ENCODE measurements around the gene SLC12A3.
A peak's percentile ranks its signal among the peaks of the same experiment; 100 is the strongest.

The SLC12A3 gene

DNA sequence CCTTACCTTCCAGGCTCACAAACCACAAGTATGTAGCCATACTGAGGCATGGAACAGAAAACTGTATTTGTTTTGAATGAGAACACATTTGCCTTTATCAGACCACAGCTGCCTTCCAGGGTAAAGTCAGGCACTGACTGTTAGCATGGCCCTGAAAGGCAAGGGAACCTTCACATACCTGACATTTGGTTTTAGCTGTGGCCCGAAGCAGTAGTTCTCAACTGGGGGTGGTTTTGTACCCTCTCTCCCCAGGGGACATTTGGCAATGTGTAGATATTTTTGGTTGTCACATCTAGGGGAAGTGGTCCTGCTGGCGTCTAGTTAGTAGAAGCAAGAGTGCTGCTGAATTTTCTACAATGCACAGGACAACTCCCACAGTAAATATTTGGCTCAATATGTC, 76.1 kb downstream of the SLC12A3 start:
- DNase-seq (ENCODE audit: low spot score) (no peak), FAIRE-seq (no peak)

DNA sequence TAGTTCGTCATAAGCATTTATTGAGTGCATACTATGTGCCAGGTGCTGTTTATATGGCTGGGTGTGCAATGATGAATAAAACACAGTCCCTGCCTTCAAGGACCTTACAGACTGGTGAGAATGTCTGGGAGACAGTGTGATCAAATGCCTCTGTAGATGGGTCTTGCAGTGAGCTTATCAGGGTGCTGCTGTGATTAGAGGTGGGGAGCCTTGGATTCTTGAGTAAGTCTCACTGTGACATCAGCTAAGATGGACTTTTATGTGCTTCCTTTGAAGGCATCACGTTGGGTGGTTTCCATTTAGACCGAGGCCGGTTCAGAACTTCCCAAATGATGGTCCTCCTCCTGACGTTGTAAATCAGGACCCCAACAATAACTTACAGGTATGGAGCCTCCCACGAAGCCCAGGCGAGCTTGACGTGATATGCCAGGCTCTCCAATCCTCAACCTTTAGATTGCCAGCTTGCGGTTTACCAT, 76.9 kb downstream of the SLC12A3 start:
- no peak for FAIRE-seq
- no peak for DNase-seq (ENCODE audit: low spot score)

DNA sequence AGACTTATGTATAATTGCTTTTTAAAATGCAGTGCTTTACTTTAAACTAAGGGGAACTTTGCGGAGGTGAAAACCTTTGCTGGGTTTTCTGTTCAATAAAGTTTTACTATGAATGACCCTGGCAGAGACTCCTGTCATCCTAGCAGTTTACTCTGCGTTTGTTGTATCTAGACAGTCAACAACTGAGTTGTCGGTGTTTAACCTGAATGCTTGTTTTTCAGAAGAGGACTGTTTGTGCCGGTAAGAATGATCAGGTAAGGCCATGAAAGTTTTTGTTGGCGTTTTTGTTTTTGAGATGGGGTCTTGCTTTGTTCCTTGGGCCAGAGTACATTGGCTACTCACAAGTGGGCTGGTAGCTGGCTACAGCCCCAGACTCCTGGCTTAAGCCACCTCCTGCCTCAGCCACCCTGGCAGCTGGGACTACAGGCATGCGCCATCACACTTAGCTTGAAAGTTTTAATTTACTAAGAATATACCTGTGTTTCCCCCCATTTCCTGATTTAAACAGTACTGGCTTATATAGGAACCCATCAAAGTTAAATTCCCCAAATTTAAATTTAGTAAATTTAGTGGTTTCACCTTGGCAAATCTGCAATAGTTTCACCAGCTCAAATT, 78.9 kb downstream of the SLC12A3 start:
- DNase-seq (ENCODE audit: low spot score) (no peak), FAIRE-seq (no peak)

DNA sequence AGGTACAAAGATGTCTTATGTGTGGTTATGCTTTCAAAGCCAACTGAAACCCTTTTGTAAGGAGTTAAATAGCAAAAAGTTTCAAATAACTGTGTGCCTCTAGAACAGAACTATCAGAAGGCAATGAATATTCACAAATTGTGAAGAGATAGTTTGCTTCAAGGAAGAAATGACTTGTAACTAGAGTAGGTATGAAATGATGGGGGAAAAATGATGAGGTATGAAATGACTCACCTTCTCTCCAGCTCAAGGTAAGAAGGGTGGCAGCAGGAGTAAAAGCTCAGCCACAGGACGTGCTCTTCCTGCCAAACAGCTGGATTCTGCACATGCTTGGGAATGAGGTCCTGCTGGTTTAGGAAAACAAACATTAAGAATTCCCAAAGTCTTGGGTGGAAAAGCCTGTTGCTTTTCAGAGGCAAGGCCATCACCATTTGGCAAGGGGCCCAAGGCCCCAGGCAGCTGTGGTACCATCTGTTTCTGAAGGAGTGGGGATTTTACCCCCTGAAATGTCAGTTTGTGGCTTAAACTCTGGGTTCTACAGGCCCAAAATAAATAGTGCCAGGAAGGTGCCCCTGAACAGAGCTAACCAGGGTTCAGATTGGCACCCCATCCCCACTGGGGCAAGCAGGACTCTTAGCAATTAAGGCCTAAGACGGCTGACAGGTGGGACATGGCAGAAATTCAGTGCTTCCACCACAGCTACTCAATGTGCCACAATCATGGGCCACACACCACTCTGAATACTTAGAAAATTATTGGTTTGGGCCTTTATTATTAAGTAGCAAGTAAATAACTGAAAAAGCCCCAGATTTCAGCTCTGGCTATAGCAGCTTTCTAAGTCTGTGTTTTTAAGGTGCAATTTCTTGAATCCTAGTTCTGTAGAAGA, 80.2 kb downstream of the SLC12A3 start:
- FAIRE-seq: no peak
- DNase-seq (ENCODE audit: low spot score): no peak

DNA sequence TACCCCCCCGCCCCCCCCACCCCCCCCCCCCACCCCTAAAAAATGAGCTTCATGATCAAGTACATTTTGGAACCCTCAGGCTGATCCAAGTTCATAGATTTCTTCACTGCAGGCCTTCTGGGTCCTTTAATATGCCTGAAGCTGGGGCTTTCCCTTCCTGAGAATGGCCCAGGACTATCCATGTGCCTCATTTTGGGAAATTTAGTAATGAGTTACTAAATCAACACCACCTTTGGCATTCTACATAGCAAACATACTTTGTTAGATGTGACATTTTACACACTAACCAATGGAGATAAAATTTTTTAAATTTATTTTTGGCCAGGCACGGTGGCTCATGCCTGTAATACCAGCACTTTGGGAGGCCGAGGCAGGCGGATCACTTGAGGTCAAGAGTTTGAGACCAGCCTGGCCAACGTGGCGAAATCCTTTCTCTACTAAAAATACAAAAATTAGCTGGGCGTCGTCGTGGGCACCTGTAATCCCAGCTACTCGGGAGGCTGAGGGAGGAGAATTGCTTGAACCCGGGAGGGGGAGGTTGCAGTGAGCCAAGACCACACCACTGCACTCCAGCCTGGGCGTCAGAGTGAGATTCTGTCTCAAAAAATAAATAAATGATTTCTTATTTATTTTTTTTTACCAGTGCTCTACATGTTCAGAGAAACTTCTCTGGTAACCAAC, 81.0 kb downstream of the SLC12A3 start:
- DNase-seq (ENCODE audit: low spot score) (no peak), FAIRE-seq (no peak)

DNA sequence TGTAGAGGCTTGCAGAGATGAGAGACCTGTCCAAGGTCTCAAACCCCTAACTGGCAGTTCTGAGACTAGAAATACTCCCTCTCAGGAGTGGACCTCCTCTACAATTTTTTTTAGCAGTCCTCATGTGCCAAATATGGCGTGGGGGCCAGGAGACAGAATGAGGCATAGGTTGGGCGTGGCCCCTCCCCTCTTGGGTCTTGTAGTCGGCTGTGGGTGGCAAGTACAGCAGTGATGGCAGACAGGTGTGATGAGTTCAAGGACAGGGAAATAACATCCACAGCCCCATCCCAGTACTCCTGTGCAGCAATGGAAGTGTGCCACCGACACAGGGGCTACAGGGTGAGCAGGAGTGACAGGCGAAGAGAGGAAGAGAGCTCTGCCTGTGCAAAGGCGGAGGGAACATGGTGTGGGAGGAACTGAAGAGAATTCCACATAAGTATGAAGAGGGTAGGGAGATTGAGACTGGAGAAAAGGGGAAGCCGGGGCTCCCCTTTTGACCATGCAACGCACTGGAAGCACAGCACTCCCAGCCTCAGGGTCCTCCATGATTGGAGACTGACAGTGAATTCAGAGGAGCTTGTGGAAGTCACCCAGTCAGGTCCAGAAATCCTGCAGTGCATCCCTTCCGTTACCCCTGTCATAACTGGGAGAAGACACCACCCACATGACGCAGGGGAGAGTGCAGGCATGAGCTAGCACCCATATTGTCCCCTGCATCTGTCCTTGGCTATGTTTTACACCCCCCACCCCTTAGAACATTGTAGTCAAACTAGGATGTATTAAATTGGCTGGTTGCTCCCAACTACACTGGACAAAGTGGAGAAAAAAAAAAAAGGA, 82.0 kb downstream of the SLC12A3 start:
- DNase-seq (ENCODE audit: low spot score) (no peak), FAIRE-seq (no peak)

DNA sequence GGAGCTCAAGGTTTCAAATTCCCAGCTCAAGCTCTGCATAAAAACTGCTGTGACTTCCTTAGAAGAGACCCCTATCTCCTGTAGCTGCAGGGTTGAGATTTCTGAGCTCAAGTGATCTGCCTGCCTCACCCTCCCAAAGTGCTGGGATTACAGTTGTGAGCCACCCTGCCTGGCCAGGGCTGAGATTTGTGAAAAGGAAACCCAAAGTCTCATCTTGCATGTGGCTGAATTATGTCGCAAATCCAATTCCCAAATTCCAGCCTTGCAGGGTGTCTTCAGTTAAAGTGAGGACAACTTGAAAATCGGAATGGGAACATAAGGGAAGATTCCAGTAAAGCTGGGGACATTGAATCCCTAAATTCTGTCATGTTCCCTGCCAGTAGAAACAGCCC, 82.6 kb downstream of the SLC12A3 start:
- no peak for FAIRE-seq

DNA sequence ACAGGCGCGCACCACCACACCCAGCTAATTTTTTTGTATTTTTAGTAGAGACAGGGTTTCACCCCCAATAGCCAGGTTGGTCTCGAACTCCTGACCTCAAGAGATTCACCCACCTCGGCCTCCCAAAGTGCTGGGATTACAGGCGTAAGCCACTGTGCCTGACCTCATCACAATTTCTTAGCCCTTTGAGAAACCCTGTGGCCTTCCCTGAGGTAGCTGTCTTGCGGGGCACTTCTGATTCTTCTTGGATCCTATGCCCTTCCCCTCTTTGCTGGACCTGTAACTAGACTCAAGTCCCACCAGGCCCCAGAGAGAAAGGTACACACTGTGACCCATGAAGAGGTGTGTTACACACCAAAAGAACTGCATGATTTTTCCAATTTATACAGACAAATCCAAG, 83.2 kb downstream of the SLC12A3 start:
- FAIRE-seq (no peak), DNase-seq (ENCODE audit: low spot score) (no peak)

More for the DNA sequence above, 82.6 kb downstream of the SLC12A3 start:
- DNase-seq (ENCODE audit: low spot score): no peak

DNA sequence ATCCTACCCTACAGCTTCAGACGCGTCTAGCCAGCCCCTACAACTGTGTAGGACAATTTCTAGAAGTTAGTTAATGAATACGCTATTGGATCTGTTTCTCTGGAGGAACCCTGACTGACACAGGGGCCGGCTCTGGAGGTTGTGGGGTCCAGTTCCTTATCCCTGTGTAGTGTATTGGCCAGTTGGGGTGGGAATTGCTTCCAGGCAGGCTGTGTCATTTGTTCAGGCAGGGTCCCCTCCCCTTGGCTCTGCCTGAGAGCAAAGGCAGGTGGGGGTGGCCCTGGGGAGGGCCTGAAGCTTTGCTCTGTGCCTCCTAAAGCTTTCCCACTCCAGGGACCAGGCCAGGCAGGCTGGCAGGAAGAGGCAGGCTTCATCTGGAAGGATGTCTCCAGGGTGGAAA, 85.0 kb downstream of the SLC12A3 start:
- no peak for DNase-seq (ENCODE audit: low spot score)
- FAIRE-seq: no peak

DNA sequence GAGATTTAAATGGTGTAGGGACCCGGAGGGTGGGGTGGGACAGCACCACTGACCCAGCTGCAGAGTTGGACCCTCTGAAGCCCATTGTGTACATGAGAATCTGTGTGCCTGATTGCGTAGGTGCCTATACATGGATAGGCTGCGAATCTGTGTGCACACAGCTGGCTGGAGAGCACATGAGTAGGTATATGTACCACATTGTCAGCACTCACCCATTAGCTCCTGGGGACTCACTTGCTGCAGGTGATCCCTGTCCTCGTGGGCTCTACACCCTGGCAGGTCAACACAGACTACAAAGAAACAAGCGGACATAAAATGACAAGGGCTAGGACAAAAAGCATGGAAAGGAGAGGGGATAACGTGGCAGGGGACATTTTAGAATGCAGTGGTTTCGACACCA, 85.4 kb downstream of the SLC12A3 start:
- no peak for FAIRE-seq
- DNase-seq (ENCODE audit: low spot score): no peak

DNA sequence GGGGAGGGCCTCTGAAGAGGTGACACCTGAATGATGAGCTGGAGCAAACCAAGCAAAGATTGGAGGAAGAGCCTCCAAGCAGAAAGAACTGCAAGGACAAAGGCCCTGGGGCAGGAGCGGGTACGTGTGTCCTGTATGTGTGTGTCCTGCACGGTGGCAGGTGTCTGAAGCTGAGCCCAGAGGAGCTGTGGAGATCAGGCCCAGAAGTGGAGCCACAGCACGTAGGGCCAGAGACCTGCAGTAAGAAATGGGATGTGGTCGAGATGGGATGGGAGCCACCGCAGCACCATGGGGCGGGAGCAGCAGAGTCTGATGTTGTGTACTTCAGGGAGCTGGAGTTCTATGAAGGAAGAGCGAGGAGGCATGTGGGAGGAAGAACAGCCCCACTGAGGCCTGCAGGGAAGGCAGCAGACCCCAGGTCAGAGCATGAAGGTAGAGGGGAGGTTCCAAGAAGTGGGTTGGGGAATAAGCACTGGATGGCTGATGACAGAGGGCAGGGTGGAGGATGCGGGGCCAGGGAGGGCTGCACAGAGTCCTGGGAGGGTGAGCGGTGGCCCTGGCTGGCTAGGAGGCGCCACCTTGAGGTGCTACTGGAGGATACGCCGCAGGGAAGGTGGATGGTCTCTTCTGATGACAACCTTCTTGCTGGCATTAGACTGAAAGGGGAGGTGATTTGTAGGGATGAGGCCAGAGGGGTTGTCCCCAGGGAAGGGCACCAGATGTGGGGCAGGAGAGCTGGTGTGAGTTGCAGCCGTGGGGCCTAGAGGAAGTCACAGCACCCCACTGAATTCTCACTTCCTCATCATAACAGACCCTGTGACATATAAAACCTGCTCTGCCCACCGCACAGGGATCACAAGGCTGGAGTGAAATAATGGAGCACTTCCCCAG, 86.1 kb downstream of the SLC12A3 start:
- peak; percentile 20 for FAIRE-seq

DNA sequence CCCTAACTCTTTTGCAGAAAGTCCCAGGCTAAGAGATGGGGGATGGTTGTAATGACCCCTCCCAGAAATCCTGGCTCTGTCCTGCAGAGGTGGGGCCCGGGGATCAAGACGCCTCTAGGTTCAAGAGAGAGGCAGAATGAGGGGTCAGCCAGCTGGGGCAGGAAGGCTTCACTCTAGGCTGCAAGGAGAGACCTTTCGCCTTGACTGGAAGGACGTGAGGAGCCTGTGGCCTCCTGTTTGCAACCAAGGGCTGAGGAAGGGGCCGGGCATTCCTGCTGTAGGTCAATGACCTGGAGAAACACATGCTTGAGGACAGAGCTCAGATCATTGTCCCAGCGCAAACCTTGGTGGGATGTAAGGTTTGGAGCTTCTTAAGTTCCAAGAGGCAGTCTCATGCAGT, 88.0 kb downstream of the SLC12A3 start:
- DNase-seq (ENCODE audit: low spot score): no peak
- FAIRE-seq: no peak

More for the DNA sequence above, 86.1 kb downstream of the SLC12A3 start:
- peak; percentile 64 for DNase-seq (ENCODE audit: low spot score)

DNA sequence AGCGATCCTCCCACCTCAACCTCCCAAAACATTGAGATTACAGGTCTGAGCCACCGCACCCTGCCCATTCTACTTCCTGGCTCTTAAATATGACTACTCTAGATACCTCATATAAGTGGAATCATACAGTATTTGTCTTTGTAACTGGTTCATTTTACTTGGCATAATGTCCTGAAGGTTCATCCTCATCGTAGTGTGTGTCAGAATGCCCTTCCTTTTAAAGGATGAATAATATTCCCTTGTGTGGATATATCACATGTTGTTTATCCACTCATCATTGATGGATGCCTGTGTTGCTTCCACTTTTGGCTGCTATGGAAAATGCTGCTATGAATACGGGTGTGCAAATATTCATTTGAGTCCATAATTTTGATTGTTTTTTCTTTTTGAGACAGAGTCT, 91.1 kb downstream of the SLC12A3 start:
- no peak for FAIRE-seq
- no peak for DNase-seq (ENCODE audit: low spot score)

DNA sequence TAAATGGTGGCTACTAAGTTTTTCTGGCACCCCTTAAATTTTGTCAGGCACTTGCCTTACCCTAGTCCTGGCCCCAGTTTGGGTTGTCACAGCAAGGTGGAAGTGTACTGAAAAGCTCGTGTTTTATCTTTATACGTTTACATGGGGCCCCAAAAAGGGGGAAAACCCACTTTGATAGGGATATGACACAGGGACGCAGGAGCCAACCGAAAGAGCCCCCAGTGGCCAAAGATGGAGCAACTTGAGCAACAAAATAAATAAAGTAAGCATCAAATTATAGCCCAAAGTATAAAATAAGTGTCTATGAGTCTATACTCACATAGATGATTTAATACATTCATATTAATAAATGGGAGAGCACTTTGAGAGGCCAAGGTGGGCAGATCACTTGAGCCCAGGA, 91.7 kb downstream of the SLC12A3 start:
- FAIRE-seq (no peak), DNase-seq (ENCODE audit: low spot score) (no peak)

DNA sequence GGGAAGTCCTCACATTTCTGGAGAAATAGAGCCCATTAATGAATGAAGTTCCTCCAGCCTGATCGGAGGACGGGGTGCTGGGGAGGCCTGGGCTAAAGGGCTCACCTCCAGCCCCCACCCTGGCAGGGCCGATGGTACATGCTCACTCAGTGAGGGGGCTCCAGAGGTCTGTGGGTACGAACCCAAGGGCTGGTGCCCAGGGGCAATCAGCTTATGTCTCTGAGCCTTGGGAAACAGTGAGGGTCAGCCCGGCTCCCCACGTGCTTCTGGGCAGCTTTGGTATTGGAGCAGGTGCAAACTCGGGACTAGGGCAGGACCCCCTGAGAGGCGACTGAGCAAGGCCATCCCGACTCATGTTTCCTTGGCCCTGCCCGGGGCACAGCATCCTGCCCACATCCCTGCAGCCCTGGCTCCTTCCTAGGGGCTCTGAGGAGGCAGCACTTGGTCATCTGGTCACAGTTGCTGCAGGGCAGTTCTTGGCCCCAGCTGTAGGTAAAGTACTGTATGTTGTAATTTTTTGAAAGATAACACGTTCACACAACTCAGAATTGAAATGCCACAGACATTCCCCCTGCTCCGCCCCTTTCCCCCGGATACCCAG, 95.8 kb downstream of the SLC12A3 start:
- FAIRE-seq (no peak), DNase-seq (ENCODE audit: low spot score) (no peak)

DNA sequence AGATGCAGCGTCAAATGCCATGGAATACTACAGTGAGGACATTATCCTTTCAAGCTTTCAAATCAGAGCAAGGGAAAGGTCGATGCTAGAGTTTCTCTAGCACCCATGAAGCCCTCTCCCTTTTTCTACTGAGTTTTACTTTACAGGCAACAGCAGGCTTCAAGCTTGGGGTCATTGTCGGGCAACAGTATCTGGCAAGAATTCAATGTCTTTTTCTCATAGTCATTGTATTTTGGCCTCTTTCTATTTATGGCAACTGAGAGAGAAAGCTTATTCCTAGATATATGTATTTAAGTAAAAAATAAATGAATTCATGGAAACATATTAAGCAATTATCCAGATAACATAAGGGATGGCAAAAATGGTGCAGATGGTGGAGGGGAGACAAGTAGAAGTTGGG, 96.4 kb downstream of the SLC12A3 start:
- no peak for DNase-seq (ENCODE audit: low spot score)
- FAIRE-seq: no peak

DNA sequence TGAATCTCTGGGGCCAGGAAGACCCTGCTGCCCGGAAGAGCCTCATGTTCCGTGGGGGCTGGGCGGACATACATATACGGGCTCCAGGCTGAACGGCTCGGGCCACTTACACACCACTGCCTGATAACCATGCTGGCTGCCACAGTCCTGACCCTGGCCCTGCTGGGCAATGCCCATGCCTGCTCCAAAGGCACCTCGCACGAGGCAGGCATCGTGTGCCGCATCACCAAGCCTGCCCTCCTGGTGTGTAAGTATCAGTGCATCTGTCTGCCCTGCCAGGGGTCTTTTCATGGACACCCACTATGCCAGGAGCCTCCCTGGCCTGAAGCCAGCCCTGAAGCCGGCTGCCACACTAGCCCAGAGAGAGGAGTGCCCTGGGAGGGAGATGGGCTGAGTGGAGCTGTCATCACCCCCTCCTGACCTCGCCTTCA, 96.9 kb downstream of the SLC12A3 start, which contains the start of gene CETP:
Gene CETP, plus strand, starts transcription at position 100 of the 431 bp plus-strand sequence. Its CDS starts 30 bp downstream, at position 130.
- no peak for FAIRE-seq

DNA sequence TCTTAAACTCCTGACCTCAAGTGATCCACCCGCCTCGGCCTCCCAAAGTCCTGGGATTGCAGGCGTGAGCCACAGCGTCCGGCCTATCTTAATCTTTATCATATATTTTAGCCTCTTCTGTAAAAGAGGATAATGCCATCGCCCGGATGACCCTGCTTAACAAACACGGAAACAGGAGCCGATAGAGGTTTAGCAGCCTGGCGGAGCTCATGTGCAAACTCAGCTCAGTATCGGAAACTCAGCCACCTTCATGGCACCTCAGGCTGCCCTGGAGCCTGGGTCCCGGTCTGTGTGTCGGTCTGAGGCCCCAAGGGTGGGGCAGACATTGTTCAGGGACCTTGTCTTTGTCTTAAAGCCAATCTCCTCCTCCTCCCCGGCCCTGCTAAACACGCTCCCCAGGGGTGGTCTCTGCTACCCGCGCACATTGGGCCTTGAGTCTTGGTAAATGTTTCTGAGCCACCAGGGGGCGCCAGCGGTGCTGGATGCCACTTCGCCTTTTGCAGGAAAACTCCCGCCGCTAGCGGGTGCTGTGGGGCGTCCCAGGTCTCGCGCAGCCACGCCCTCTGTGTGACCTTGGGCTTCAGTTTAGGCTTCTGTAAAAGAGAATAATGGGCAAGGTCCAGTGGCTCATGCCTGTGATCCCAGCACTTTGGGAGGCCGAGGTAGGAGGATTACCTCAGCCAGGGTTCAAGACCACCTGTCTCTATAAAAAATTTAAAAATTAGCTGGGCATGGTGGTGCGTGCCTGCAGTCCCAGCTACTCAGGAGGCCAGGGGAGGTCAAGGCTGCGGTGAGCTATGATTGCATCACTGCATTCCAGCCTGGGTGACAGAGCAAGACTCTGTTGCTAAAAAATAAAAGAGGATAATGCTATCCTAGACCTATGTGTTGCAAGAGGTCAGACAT, 99.5 kb downstream of the SLC12A3 start:
- DNase-seq (ENCODE audit: low spot score): peak; percentile 73
- FAIRE-seq: no peak

More for the DNA sequence above, 96.9 kb downstream of the SLC12A3 start, which contains the start of gene CETP:
- DNase-seq (ENCODE audit: low spot score): no peak
